GM12864 (cell line): Measurements from ENCODE around the gene NCOA7.

ENCODE experiments used
- DNase-seq: peaks from one replicate; pipeline ENCODE4 v3.0.0-alpha.2; 2011; ENCODE audit warnings: low read depth
- H3K4me3 ChIP-seq: 2 replicates; pipeline ENCODE4 v1.5.1; 2011; ENCODE audit warnings: mild to moderate bottlenecking, low read depth, low read length, control low read depth
- TF ChIP-seq, protein P1 (sequence below): IDR thresholded peaks from 2 replicates; pipeline ENCODE4 v1.5.1; 2011; ENCODE audit warnings: low read depth, mild to moderate bottlenecking, moderate library complexity, low read length, control low read depth, inconsistent platforms; ENCODE audit errors: missing control alignments

Gene NCOA7

GRCh38 chr6:125749865-125750691 lies 40.7 kb upstream of the NCOA7 start:
- TF ChIP-seq, protein P1, sequence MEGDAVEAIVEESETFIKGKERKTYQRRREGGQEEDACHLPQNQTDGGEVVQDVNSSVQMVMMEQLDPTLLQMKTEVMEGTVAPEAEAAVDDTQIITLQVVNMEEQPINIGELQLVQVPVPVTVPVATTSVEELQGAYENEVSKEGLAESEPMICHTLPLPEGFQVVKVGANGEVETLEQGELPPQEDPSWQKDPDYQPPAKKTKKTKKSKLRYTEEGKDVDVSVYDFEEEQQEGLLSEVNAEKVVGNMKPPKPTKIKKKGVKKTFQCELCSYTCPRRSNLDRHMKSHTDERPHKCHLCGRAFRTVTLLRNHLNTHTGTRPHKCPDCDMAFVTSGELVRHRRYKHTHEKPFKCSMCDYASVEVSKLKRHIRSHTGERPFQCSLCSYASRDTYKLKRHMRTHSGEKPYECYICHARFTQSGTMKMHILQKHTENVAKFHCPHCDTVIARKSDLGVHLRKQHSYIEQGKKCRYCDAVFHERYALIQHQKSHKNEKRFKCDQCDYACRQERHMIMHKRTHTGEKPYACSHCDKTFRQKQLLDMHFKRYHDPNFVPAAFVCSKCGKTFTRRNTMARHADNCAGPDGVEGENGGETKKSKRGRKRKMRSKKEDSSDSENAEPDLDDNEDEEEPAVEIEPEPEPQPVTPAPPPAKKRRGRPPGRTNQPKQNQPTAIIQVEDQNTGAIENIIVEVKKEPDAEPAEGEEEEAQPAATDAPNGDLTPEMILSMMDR = no peak
- no peak for DNase-seq

DNA sequence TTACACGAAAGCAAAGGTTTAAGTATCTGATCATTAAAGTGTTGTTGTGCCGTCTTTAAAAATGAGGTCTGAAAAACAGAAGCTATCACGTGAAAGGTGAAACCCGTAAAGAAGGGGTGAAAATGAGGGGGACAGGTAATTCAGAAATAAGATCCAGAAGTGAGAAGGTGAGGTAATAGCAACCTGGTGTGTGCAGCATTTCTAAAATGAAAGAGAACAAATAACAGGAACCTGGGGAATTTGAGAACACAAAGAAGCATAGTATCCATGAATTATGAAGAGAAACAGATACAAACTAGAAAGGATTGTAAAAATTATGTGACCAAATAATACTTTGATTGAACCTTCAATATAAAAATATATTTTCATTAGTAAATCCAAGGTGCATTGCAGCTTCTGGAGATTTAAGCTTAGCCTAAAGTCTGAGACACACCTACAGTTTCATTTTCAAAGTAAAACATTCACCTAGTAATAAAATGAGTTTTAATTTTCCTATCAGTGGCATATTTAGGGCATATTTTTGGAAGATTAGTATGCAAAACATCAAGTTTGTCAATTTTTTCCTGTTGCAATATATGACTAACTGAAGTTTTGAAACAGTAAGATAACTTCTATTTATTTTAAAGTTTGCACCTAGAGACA lies 39.9 kb upstream of the NCOA7 start:
- no peak overlapping the region for H3K4me3 ChIP-seq
- TF ChIP-seq, protein P1 = no peak
- DNase-seq = no peak

More at GRCh38 chr6:125749865-125750691, 40.7 kb upstream of the NCOA7 start:
- H3K4me3 ChIP-seq = peak overlapping the region; percentile 78

DNA sequence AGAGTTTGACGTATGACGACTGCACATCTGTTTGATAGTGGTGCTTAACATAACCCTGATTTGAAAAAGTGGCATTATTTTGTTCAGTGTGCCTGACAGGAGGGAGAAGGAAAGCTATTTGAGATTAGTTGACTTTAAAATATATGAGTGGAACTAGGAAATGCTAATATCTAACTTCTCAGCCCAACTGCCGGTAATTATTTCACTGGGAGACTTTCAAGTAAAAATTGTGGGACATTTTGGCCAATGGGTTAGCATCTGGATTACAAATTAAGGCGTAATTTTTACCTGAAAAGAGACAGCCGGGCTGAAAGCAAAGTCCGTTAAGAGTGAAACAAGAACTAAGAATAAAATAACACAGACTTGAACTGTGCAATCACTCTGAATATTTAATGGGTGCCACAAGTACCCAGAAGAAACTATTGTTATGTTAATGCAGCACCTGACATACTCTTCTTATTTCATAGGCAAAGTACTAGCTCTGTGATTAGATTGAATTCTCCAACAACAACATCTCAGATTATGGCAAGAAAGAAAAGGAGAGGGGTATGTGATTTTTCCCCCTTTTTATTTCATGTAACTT lies 39.3 kb upstream of the NCOA7 start:
- H3K4me3 ChIP-seq = no peak overlapping the region
- TF ChIP-seq, protein P1 = no peak
- DNase-seq = no peak

DNA sequence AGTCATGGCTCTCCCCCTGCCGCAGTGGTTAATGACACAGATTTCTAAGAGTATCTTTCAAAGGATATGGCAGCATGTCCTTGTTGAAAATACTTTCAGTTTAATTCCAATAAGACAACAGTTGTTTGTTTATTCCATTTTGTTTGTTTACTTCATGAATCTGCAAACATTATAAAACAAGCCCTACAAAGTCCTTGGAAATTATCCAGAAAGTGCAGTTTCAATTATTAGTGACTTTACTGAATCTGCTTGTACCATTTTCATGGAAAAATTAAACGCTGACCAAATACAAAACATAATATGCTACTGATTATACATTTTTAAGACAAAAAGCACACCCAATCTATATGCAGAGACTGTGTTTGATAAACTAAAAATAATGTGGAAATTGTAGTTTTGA lies 38.0 kb upstream of the NCOA7 start:
- TF ChIP-seq, protein P1 = no peak
- no peak overlapping the region for H3K4me3 ChIP-seq

GRCh38 chr6:125753218-125753936 lies 37.4 kb upstream of the NCOA7 start:
- H3K4me3 ChIP-seq = no peak overlapping the region
- no peak for DNase-seq
- TF ChIP-seq, protein P1 = peak; percentile 19

More for the DNA sequence above, 38.0 kb upstream of the NCOA7 start:
- DNase-seq = no peak

- DNase-seq = no peak
- H3K4me3 ChIP-seq = no peak overlapping the region
- TF ChIP-seq, protein P1 = no peak
These were observed 36.9 kb upstream of the NCOA7 start for GRCh38 chr6:125753937-125754259.
